ENCODE measurements around the gene P2RX4.

P2RX4 gene

GRCh38 chr12:121190523-121191031 is 19.4 kb upstream of the P2RX4 start:
- TF ChIP-seq CTCF (IDR thresholded peaks at IDR 0.05): no peak

- no peak for TF ChIP-seq CTCF (IDR thresholded peaks at IDR 0.05)
Observed at GRCh38 chr12:121191151-121191550, 18.8 kb upstream of the P2RX4 start.

GRCh38 chr12:121196902-121197301 is 13.0 kb upstream of the P2RX4 start:
- no peak for TF ChIP-seq CTCF (IDR thresholded peaks at IDR 0.05)

GRCh38 chr12:121198949-121199348 is 11.0 kb upstream of the P2RX4 start:
- no peak for TF ChIP-seq CTCF (IDR thresholded peaks at IDR 0.05)

GRCh38 chr12:121202407-121203355 is 7.2 kb upstream of the P2RX4 start:
- no peak for TF ChIP-seq CTCF (IDR thresholded peaks at IDR 0.05)

- TF ChIP-seq CTCF (IDR thresholded peaks at IDR 0.05): no peak
Observed at GRCh38 chr12:121203482-121203881, 6.4 kb upstream of the P2RX4 start.

GRCh38 chr12:121205491-121205890 is 4.4 kb upstream of the P2RX4 start:
- TF ChIP-seq CTCF (IDR thresholded peaks at IDR 0.05): no peak
